ENCODE data around the gene ZNF320.
"Not testable (repeated sequence)": the region's sequence is repeated elsewhere in the genome, so short reads cannot be mapped to it uniquely, and the experiment has no call there.

Gene ZNF320

GRCh38 chr19:52922841-52923777 is 25.7 kb upstream of the ZNF320 start, which contains the start of gene ZNF888:
TSS of gene ZNF888 (minus strand) at chr19:52923428. CDS start at chr19:52917873, 5,555 bp downstream.
- in situ Hi-C loops (cut with MboI; ENCODE audit: low sequenced_read_pairs), result no loop called here

GRCh38 chr19:52917531-52917930 is 20.1 kb upstream of the ZNF320 start:
- in situ Hi-C loops (cut with MboI; ENCODE audit: low sequenced_read_pairs), result no loop called here

- in situ Hi-C loops (cut with MboI; ENCODE audit: low sequenced_read_pairs), result no loop called here
Measured at GRCh38 chr19:52910648-52911047, 13.2 kb upstream of the ZNF320 start.

- in situ Hi-C loops (cut with MboI; ENCODE audit: low sequenced_read_pairs), result not testable (repeated sequence)
Measured at GRCh38 chr19:52904052-52904780, 6.8 kb upstream of the ZNF320 start.

GRCh38 chr19:52901842-52902241 is 4.4 kb upstream of the ZNF320 start:
- in situ Hi-C loops (cut with MboI; ENCODE audit: low sequenced_read_pairs), result no loop called here

- in situ Hi-C loops (cut with MboI; ENCODE audit: low sequenced_read_pairs), result not testable (repeated sequence)
Measured at GRCh38 chr19:52898596-52898995, 1.2 kb upstream of the ZNF320 start.

GRCh38 chr19:52898101-52898500 is 666 bp upstream of the ZNF320 start:
- in situ Hi-C loops (cut with MboI; ENCODE audit: low sequenced_read_pairs), result no loop called here

GRCh38 chr19:52896431-52897137 is 851 bp downstream of the ZNF320 start:
- in situ Hi-C loops (cut with MboI; ENCODE audit: low sequenced_read_pairs), result no loop called here

GRCh38 chr19:52891336-52891735 is 6.1 kb downstream of the ZNF320 start:
- in situ Hi-C loops (cut with MboI; ENCODE audit: low sequenced_read_pairs), result no loop called here

- in situ Hi-C loops (cut with MboI; ENCODE audit: low sequenced_read_pairs), result no loop called here
Measured at GRCh38 chr19:52889931-52890330, 7.5 kb downstream of the ZNF320 start.

GRCh38 chr19:52889076-52889475 is 8.4 kb downstream of the ZNF320 start:
- in situ Hi-C loops (cut with MboI; ENCODE audit: low sequenced_read_pairs), result no loop called here

- in situ Hi-C loops (cut with MboI; ENCODE audit: low sequenced_read_pairs), result no loop called here
Measured at GRCh38 chr19:52880895-52881389, 16.5 kb downstream of the ZNF320 start.

GRCh38 chr19:52872996-52873395 is 24.4 kb downstream of the ZNF320 start:
- in situ Hi-C loops (cut with MboI; ENCODE audit: low sequenced_read_pairs), result not testable (repeated sequence)

- in situ Hi-C loops (cut with MboI; ENCODE audit: low sequenced_read_pairs), result no loop called here
Measured at GRCh38 chr19:52871466-52871865, 26.0 kb downstream of the ZNF320 start.

- in situ Hi-C loops (cut with MboI; ENCODE audit: low sequenced_read_pairs), result not testable (repeated sequence)
Measured at GRCh38 chr19:52868031-52868430, 29.4 kb downstream of the ZNF320 start.

- in situ Hi-C loops (cut with MboI; ENCODE audit: low sequenced_read_pairs), result not testable (repeated sequence)
Measured at GRCh38 chr19:52857378-52858191, 39.9 kb downstream of the ZNF320 start, which contains the start of gene ZNF468. TSS of gene ZNF468 (minus strand) at chr19:52857619. CDS start at chr19:52854272, 3,347 bp downstream.

GRCh38 chr19:52856540-52857377 is 40.7 kb downstream of the ZNF320 start:
- in situ Hi-C loops (cut with MboI; ENCODE audit: low sequenced_read_pairs), result not testable (repeated sequence)

All from HL-60/S4 (cell line).